H9 (cell line): ENCODE results near the gene TAS2R14. TPM values are rescaled to one million over a fixed set of nuclear protein-coding genes. Genes with fewer than 3 reads are reported as not detected.

Experiments
- DNase-seq: peaks from one replicate; pipeline ENCODE4 v3.0.0-alpha.2; 2017
- H2AFZ ChIP-seq: one replicate; pipeline ENCODE4 v1.6.1; 2013; ENCODE audit warnings: mild to moderate bottlenecking, low read length, control low read depth, moderate library complexity
- H2AK5ac ChIP-seq: 2 replicates; pipeline ENCODE4 v1.6.1; 2013; ENCODE audit warnings: low read length, control low read depth, mixed read lengths; ENCODE audit not compliant: insufficient read length
- H2BK120ac ChIP-seq: one replicate; pipeline ENCODE4 v1.6.1; 2013; ENCODE audit warnings: low read depth, mild to moderate bottlenecking, low read length, control low read depth, inconsistent platforms; ENCODE audit not compliant: poor library complexity, severe bottlenecking
- H2BK12ac ChIP-seq: 2 replicates; pipeline ENCODE4 v1.6.1; 2013; ENCODE audit warnings: low read length, control low read depth, mixed read lengths, low read depth; ENCODE audit not compliant: insufficient read length
- H2BK15ac ChIP-seq: 2 replicates; pipeline ENCODE4 v1.6.1; 2013; ENCODE audit warnings: low read depth, low read length, control low read depth
- H2BK20ac ChIP-seq: one replicate; pipeline ENCODE4 v1.6.1; 2013; ENCODE audit warnings: low read depth, mild to moderate bottlenecking, low read length, control low read depth, inconsistent platforms; ENCODE audit not compliant: poor library complexity, severe bottlenecking
- H2BK5ac ChIP-seq: 2 replicates; pipeline ENCODE4 v1.6.1; 2013; ENCODE audit warnings: low read length, control low read depth, mixed read lengths; ENCODE audit not compliant: insufficient read length
- H3K14ac ChIP-seq: 2 replicates; pipeline ENCODE4 v1.6.1; 2013; ENCODE audit warnings: low read length, control low read depth; ENCODE audit not compliant: insufficient read depth
- H3K18ac ChIP-seq: 2 replicates; pipeline ENCODE4 v1.6.1; 2013; ENCODE audit warnings: low read depth, mild to moderate bottlenecking, mixed read lengths, low read length, control low read depth; ENCODE audit not compliant: insufficient read length
- H3K23ac ChIP-seq: 2 replicates; pipeline ENCODE4 v1.6.1; 2013; ENCODE audit warnings: low read length, control low read depth, mixed read lengths, low read depth; ENCODE audit not compliant: insufficient read length
- H3K23me2 ChIP-seq: 2 replicates; pipeline ENCODE4 v1.6.1; 2013; ENCODE audit warnings: low read depth, mild to moderate bottlenecking, mixed read lengths, low read length, control low read depth; ENCODE audit not compliant: insufficient read length, poor library complexity, severe bottlenecking
- H3K27ac ChIP-seq: 2 replicates; pipeline ENCODE4 v1.5.1; 2013; ENCODE audit warnings: low read length, control low read depth, mixed read lengths, low read depth; ENCODE audit not compliant: insufficient read length
- H3K27me3 ChIP-seq: 2 replicates; pipeline ENCODE4 v1.6.1; 2013; ENCODE audit warnings: low read length, control low read depth, inconsistent platforms; ENCODE audit not compliant: insufficient read depth
- H3K4ac ChIP-seq: 2 replicates; pipeline ENCODE4 v1.6.1; 2013; ENCODE audit warnings: low read depth, mild to moderate bottlenecking, control low read depth, inconsistent platforms, low read length, moderate library complexity
- H3K4me1 ChIP-seq: 2 replicates; pipeline ENCODE4 v1.6.1; 2013; ENCODE audit warnings: low read length, control low read depth, inconsistent platforms; ENCODE audit not compliant: insufficient read depth
- H3K4me2 ChIP-seq: 2 replicates; pipeline ENCODE4 v1.6.1; 2013; ENCODE audit warnings: low read length, control low read depth, mixed read lengths; ENCODE audit not compliant: insufficient read length, insufficient read depth
- H3K56ac ChIP-seq: 2 replicates; pipeline ENCODE4 v1.6.1; 2013; ENCODE audit warnings: low read depth, mild to moderate bottlenecking, mixed read lengths, low read length, control low read depth; ENCODE audit not compliant: insufficient read length
- H3K79me1 ChIP-seq: 2 replicates; pipeline ENCODE4 v1.6.1; 2013; ENCODE audit warnings: low read depth, mild to moderate bottlenecking, moderate library complexity, low read length, control low read depth, inconsistent platforms; ENCODE audit not compliant: insufficient read depth, poor library complexity, severe bottlenecking
- H3K79me2 ChIP-seq: 2 replicates; pipeline ENCODE4 v1.6.1; 2013; ENCODE audit warnings: low read length, control low read depth, inconsistent platforms; ENCODE audit not compliant: insufficient read depth
- H3K9ac ChIP-seq: 2 replicates; pipeline ENCODE4 v1.6.1; 2013; ENCODE audit warnings: low read length, control low read depth, mixed read lengths; ENCODE audit not compliant: insufficient read length; ENCODE audit errors: extremely low read depth
- H3K9me3 ChIP-seq: one replicate; pipeline ENCODE4 v1.6.1; 2013; ENCODE audit warnings: low read depth, low read length, inconsistent platforms; ENCODE audit not compliant: control insufficient read depth
- H3T11ph ChIP-seq: one replicate; pipeline ENCODE4 v1.6.1; 2013; ENCODE audit warnings: mild to moderate bottlenecking, low read length, control low read depth, inconsistent platforms
- H4K20me1 ChIP-seq: one replicate; pipeline ENCODE4 v1.6.1; 2013; ENCODE audit not compliant: control insufficient read depth, insufficient read length, insufficient read depth
- H4K5ac ChIP-seq: 2 replicates; pipeline ENCODE4 v1.6.1; 2013; ENCODE audit warnings: low read depth, mild to moderate bottlenecking, mixed read lengths, low read length, control low read depth; ENCODE audit not compliant: insufficient read length
- H4K8ac ChIP-seq: replicated peaks from 2 replicates; pipeline ENCODE4 v1.6.1; 2013; ENCODE audit warnings: low read length, control low read depth, mixed read lengths, low read depth; ENCODE audit not compliant: insufficient read length
- H4K91ac ChIP-seq: 2 replicates; pipeline ENCODE4 v1.6.1; 2013; ENCODE audit warnings: low read depth, mild to moderate bottlenecking, moderate library complexity, mixed read lengths, low read length, control low read depth; ENCODE audit not compliant: insufficient read length
- H3K27ac Mint-ChIP-seq, 3 experiments: 2 replicates in 2 of 3; 3 replicates in 1 of 3; pipeline ENCODE4 v1.8.0; 2020 to 2021; ENCODE audit warnings: mixed read lengths in 3 of 3, mild to moderate bottlenecking in 1 of 3, moderate library complexity in 1 of 3
- H3K27me3 Mint-ChIP-seq: 2 replicates; pipeline ENCODE4 v1.8.0; 2021; ENCODE audit warnings: low read depth, mild to moderate bottlenecking, moderate library complexity, mixed read lengths
- H3K36me3 Mint-ChIP-seq, 3 experiments: 2 replicates in 2 of 3; 3 replicates in 1 of 3; pipeline ENCODE4 v1.8.0; 2020 to 2021; ENCODE audit warnings: low read depth in 3 of 3, mixed read lengths in 3 of 3; ENCODE audit not compliant: insufficient read depth in 1 of 3
- H3K4me1 Mint-ChIP-seq, 2 experiments: 2 replicates each; pipeline ENCODE4 v1.8.0; 2020; ENCODE audit warnings: mixed read lengths in 2 of 2
- H3K4me3 Mint-ChIP-seq, 2 experiments: 2 replicates in 1 of 2; 3 replicates in 1 of 2; pipeline ENCODE4 v1.8.0; 2020 to 2021; ENCODE audit warnings: mild to moderate bottlenecking in 2 of 2, mixed read lengths in 2 of 2, moderate library complexity in 1 of 2
- H3K9me3 Mint-ChIP-seq, 2 experiments: 2 replicates in 1 of 2; 3 replicates in 1 of 2; pipeline ENCODE4 v1.8.0; 2020; ENCODE audit warnings: mild to moderate bottlenecking in 2 of 2, mixed read lengths in 2 of 2, moderate library complexity in 1 of 2
- WGBS: extraction: QIAGEN DNeasy Blood & Tissue Kit; methylation state at CpG from one replicate; pipeline ENCODE4 v1.1.7; 2013; ENCODE audit warnings: missing lambda C conversion rate, low lambda C conversion rate, mixed read lengths; ENCODE audit not compliant: insufficient read length; ENCODE audit errors: extremely low coverage; 5-methylcytosine and 5-hydroxymethylcytosine counted together
- total RNA-seq: library from RNA; stranded (reverse); gene quantifications from 2 replicates; pipeline ENCODE4 v1.2.1, GENCODE V29; 2021
- TF ChIP-seq, protein P1 (sequence below): fragments of 200-600 bp; sonication (generic); conservative IDR thresholded peaks from 3 replicates; pipeline ENCODE4 v1.8.0; 2021; ENCODE audit warnings: antibody characterized with exemption, mild to moderate bottlenecking

TAS2R14 gene
- total RNA-seq, 1 experiment from 2014 or later: 2.1 TPM

DNA sequence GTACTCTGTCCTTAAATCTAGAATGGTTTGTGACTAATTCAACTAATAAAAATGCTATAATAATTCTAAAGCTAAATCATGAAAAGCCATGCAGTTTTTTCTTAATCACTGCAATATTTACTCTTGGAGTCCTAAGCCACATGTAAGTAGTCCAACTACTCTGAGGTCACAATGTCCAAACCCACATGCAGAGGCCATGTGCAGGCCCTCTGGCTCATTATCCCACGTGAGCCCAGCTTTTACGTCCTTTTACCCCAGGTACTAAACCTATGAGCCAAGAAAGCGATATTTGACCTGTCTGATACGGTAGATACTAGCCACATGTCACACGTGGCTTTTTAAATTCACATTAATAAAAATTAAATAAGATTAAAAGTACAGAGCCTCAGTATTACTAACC, 42.2 kb downstream of the TAS2R14 start:
- no peaks in the 10 kb centered on the region for H3K27me3 ChIP-seq
- H3K4me1 Mint-ChIP-seq: no peaks in the 10 kb centered on the region

More for the DNA sequence above, 42.2 kb downstream of the TAS2R14 start:
- no peaks in the 10 kb centered on the region for H3K79me2 ChIP-seq
- H4K20me1 ChIP-seq: no peaks in the 10 kb centered on the region
- H3T11ph ChIP-seq: no peak overlapping the region
- no peak overlapping the region for H3K27ac Mint-ChIP-seq
- H3K27ac ChIP-seq: no peak overlapping the region
- no peaks in the 10 kb centered on the region; a peak in 2 of 5 replicates for H3K9me3 Mint-ChIP-seq
- no peak overlapping the region for H2BK5ac ChIP-seq
- H4K91ac ChIP-seq: no peak overlapping the region
- H3K9ac ChIP-seq: no peak overlapping the region
- TF ChIP-seq, protein P1, sequence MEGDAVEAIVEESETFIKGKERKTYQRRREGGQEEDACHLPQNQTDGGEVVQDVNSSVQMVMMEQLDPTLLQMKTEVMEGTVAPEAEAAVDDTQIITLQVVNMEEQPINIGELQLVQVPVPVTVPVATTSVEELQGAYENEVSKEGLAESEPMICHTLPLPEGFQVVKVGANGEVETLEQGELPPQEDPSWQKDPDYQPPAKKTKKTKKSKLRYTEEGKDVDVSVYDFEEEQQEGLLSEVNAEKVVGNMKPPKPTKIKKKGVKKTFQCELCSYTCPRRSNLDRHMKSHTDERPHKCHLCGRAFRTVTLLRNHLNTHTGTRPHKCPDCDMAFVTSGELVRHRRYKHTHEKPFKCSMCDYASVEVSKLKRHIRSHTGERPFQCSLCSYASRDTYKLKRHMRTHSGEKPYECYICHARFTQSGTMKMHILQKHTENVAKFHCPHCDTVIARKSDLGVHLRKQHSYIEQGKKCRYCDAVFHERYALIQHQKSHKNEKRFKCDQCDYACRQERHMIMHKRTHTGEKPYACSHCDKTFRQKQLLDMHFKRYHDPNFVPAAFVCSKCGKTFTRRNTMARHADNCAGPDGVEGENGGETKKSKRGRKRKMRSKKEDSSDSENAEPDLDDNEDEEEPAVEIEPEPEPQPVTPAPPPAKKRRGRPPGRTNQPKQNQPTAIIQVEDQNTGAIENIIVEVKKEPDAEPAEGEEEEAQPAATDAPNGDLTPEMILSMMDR: no peak
- no peak overlapping the region for H2BK120ac ChIP-seq
- H3K4ac ChIP-seq: no peak overlapping the region
- H2AK5ac ChIP-seq: no peak overlapping the region
- no peak overlapping the region for H2BK12ac ChIP-seq
- WGBS: no CpG with 5 or more reads among the region's 5 CpGs
- no peaks in the 10 kb centered on the region for H3K23me2 ChIP-seq
- H3K56ac ChIP-seq: no peak overlapping the region
- no peak overlapping the region for H3K4me2 ChIP-seq
- H2BK15ac ChIP-seq: no peak overlapping the region
- H3K79me1 ChIP-seq: no peaks in the 10 kb centered on the region
- no peak overlapping the region for H3K23ac ChIP-seq
- DNase-seq: no peak
- no peak overlapping the region for H4K8ac ChIP-seq
- H3K36me3 Mint-ChIP-seq: no peaks in the 10 kb centered on the region
- no peak overlapping the region for H4K5ac ChIP-seq
- no peak overlapping the region for H2BK20ac ChIP-seq
- H3K4me3 Mint-ChIP-seq: no peak overlapping the region
- no peaks in the 10 kb centered on the region for H3K9me3 ChIP-seq
- H3K27me3 Mint-ChIP-seq: no peaks in the 10 kb centered on the region
- H2AFZ ChIP-seq: no peak overlapping the region
- no peak overlapping the region for H3K18ac ChIP-seq
- no peak overlapping the region for H3K14ac ChIP-seq
- no peaks in the 10 kb centered on the region for H3K4me1 ChIP-seq
